K562 (cell line): Measurements from ENCODE around the gene MYO9A. TPM values are rescaled to one million over a fixed set of nuclear protein-coding genes. Genes with fewer than 3 reads are reported as not detected.

Source experiments
- ATAC-seq: fragments of 200-7000 bp; cut with Tn5 transposase; 3 replicates; pipeline ENCODE4 v1.9.1; 2020; ENCODE audit warnings: moderate library complexity
- Bru-seq: library from RNA; stranded (reverse); fragments of 400-500 nt; gene quantifications from one replicate; lab custom pipeline; 2021; lab: Mats Ljungman, UMichigan
- BruChase-seq, 2 experiments: library from RNA; stranded (reverse); fragments of 400-500 nt; gene quantifications; one replicate each; lab custom pipeline; 2021; lab: Mats Ljungman, UMichigan
- BruUV-seq: library from RNA; stranded (reverse); fragments of 400-500 nt; replicated peaks from 2 replicates; lab custom pipeline; 2021; lab: Mats Ljungman, UMichigan
- CTCF ChIA-PET: fragments of 300-600 bp; formaldehyde crosslinking; extraction: SDS; loops from one replicate; lab custom pipeline; 2021; ENCODE audit warnings: low intra/inter-chr PET ratio; lab: Yijun Ruan, JAX
- POLR2A ChIA-PET: fragments of 300-600, 350-650 bp; sonication (Branson Sonifier 250); formaldehyde crosslinking; extraction: SDS; loops from one replicate; lab custom pipeline; 2021; ENCODE audit warnings: antibody characterized with exemption, inconsistent platforms; lab: Yijun Ruan, JAX
- DNase-seq, 4 experiments: peaks; one replicate each; pipeline versions ENCODE4 v3.0.0 to v3.0.0-alpha.2; 2011 to 2018; ENCODE audit warnings: low spot score in 3 of 4, mixed read lengths in 3 of 4; ENCODE audit errors: extremely low read depth in 1 of 4
- FAIRE-seq: peaks from 2 replicates; lab custom pipeline; 2011; peaks lifted over from hg19 to GRCh38; lab: Jason Lieb, UNC
- H2AFZ ChIP-seq: 2 replicates; pipeline ENCODE4 v1.6.0; 2011; ENCODE audit warnings: low read depth, low read length, control low read depth, inconsistent platforms
- H3K27ac ChIP-seq: fragments of 200-600 bp; 3 replicates; pipeline ENCODE4 v1.8.0; 2011; ENCODE audit warnings: low read depth, mild to moderate bottlenecking, control low read depth, inconsistent platforms, low read length, moderate library complexity, mixed read lengths; ENCODE audit errors: extremely low read depth
- H3K27me3 ChIP-seq, 2 experiments: fragments of 300-600 bp in 1 of 2; 2 replicates in 1 of 2; 3 replicates in 1 of 2; pipeline versions ENCODE4 v1.6.0 to v1.8.0; 2011; ENCODE audit warnings: inconsistent platforms in 2 of 2, low read length in 2 of 2, mild to moderate bottlenecking in 1 of 2, mixed read lengths in 1 of 2, moderate library complexity in 1 of 2; ENCODE audit not compliant: control insufficient read depth in 2 of 2, insufficient read depth in 2 of 2
- H3K36me3 ChIP-seq: fragments of 300-600 bp; 3 replicates; pipeline ENCODE4 v1.8.0; 2011; ENCODE audit warnings: mild to moderate bottlenecking, low read length, inconsistent platforms; ENCODE audit not compliant: control insufficient read depth, insufficient read depth
- H3K4me1 ChIP-seq, 2 experiments: fragments of 200-600 bp in 1 of 2; replicated peaks in 1 of 2; 2 replicates in 1 of 2; 3 replicates in 1 of 2; pipeline versions ENCODE4 v1.5.1 to v1.8.0; 2011; ENCODE audit warnings: inconsistent platforms in 2 of 2, low read length in 2 of 2, mild to moderate bottlenecking in 1 of 2, mixed read lengths in 1 of 2, moderate library complexity in 1 of 2; ENCODE audit not compliant: control insufficient read depth in 2 of 2, insufficient read depth in 2 of 2
- H3K4me2 ChIP-seq: 2 replicates; pipeline ENCODE4 v1.6.1; 2011; ENCODE audit warnings: low read length, control low read depth, inconsistent platforms, mixed read lengths; ENCODE audit not compliant: insufficient read depth
- H3K4me3 ChIP-seq: fragments of 200-600 bp; sonication (generic), shearing (Covaris generic); 2 replicates; pipeline ENCODE4 v1.5.1; 2016; ENCODE audit warnings: control low read depth, inconsistent platforms
- H3K79me2 ChIP-seq: fragments of 200-600 bp; 3 replicates; pipeline ENCODE4 v1.8.0; 2011; ENCODE audit warnings: low read length, inconsistent platforms; ENCODE audit not compliant: control insufficient read depth, insufficient read depth
- H3K9ac ChIP-seq, 2 experiments: 2 replicates each; pipeline versions ENCODE4 v1.6.0 to v1.6.1; 2011; ENCODE audit warnings: low read depth in 2 of 2, low read length in 2 of 2, control low read depth in 1 of 2, inconsistent platforms in 1 of 2, mild to moderate bottlenecking in 1 of 2, mixed read lengths in 1 of 2; ENCODE audit not compliant: insufficient read depth in 1 of 2
- H3K9me1 ChIP-seq: one replicate; pipeline ENCODE4 v1.6.0; 2011; ENCODE audit warnings: inconsistent platforms, mild to moderate bottlenecking, low read length, moderate library complexity; ENCODE audit not compliant: control insufficient read depth, insufficient read depth
- H3K9me3 ChIP-seq: replicated peaks from 2 replicates; pipeline ENCODE4 v1.5.1; 2011; ENCODE audit warnings: low read depth, low read length, inconsistent platforms; ENCODE audit not compliant: control insufficient read depth, insufficient read depth
- H4K20me1 ChIP-seq: replicated peaks from 2 replicates; pipeline ENCODE4 v1.6.1; 2011; ENCODE audit warnings: low read length, inconsistent platforms, mixed read lengths; ENCODE audit not compliant: control insufficient read depth, insufficient read depth
- FIP1L1 ChIP-seq: fragments of 200-400 bp; formaldehyde crosslinking; IDR thresholded peaks from 2 replicates; pipeline ENCODE4 v1.6.1; 2018; ENCODE audit warnings: mild to moderate bottlenecking, low read depth, low read length; ENCODE audit not compliant: poor library complexity, severe bottlenecking
- HEY1 ChIP-seq: fragments of 250-450 bp; sonication (Bioruptor Pico); IDR thresholded peaks from 2 replicates; pipeline ENCODE4 v1.5.0; 2020; ENCODE audit warnings: mild to moderate bottlenecking, moderate library complexity, borderline replicate concordance
- KLF16 ChIP-seq: IDR thresholded peaks from 2 replicates; pipeline ENCODE4 v1.6.1; 2016; ENCODE audit warnings: antibody characterized with exemption
- MXI1 ChIP-seq: IDR thresholded peaks from 2 replicates; pipeline ENCODE4 v1.6.1; 2011; ENCODE audit warnings: low read depth, mild to moderate bottlenecking, improper control_type of control experiment, low read length
- TGIF2 ChIP-seq: sonication (generic); formaldehyde crosslinking; IDR thresholded peaks from 2 replicates; pipeline ENCODE4 v1.8.1; 2022; ENCODE audit warnings: mild to moderate bottlenecking, missing genetic modification reagents, moderate library complexity
- XRCC5 ChIP-seq: fragments of 200-400 bp; formaldehyde crosslinking; IDR thresholded peaks from 2 replicates; pipeline ENCODE4 v1.6.1; 2017; ENCODE audit warnings: low read depth, mild to moderate bottlenecking, low read length
- ZC3H11A ChIP-seq: IDR thresholded peaks from 2 replicates; pipeline ENCODE4 v1.6.1; 2012; ENCODE audit warnings: low read depth, low read length, improper control_type of control experiment
- WGBS: fragments of 100-300 bp; shearing (Covaris generic); methylation state at CpG from one replicate; pipeline ENCODE4 v1.1.6; 2016; ENCODE audit warnings: low coverage, mixed read lengths; ENCODE audit not compliant: insufficient coverage; ENCODE audit errors: missing lambda C conversion rate; 5-methylcytosine and 5-hydroxymethylcytosine counted together
- in situ Hi-C: fragments of 300-500 bp; cut with MboI; formaldehyde crosslinking; loops from 4 replicates; pipeline ENCODE4 v1.15.0; 2018; ENCODE audit warnings: inconsistent platforms, mixed read lengths
- intact Hi-C: fragments of 100-400 bp; cut with micrococcal nuclease; formaldehyde crosslinking; loops from 2 replicates; pipeline ENCODE4 v1.14.2; 2022
- long read RNA-seq, 3 experiments: library from polyadenylated mRNA in 2 of 3; library from RNA in 1 of 3; unstranded in 2 of 3; stranded (forward) in 1 of 3; transcript quantifications; one replicate each; pipeline ENCODE4 v2.0.0, GENCODE V29; 2019 to 2022
- polyA minus RNA-seq, 3 experiments: library from RNA; depleted of rRNA, polyadenylated mRNA; stranded (reverse); fragments of >200 nt; gene quantifications; 2 replicates each; pipeline ENCODE4 v1.2.3, GENCODE V29; 2011
- polyA plus RNA-seq, 8 experiments: library from polyadenylated mRNA; depleted of rRNA in 4 of 8; stranded (reverse) in 5 of 8; unstranded in 3 of 8; fragments of >200 nt; fragmentation: Nextera tagmentation in 2 of 8; fragmentation: Illumina TruSeq in 1 of 8; extraction: Ambion mirVana in 2 of 8; extraction: Trizol in 1 of 8; gene quantifications; 2 replicates each; pipeline versions ENCODE4 v1.2.1 to v1.2.3, GENCODE V29; 2011 to 2014; ENCODE audit warnings: inconsistent platforms in 1 of 8, missing spikeins in 1 of 8
- total RNA-seq, 7 experiments: library from RNA; depleted of rRNA in 6 of 7; stranded (reverse); fragments of >200 nt in 6 of 7; fragmentation: Illumina TruSeq in 2 of 7; extraction: Trizol in 2 of 7; gene quantifications; 2 replicates each; pipeline versions ENCODE4 v1.2.1 to v1.2.3, GENCODE V29; 2011 to 2021; ENCODE audit warnings: low replicate concordance in 1 of 7
- TF ChIP-seq, protein P1 (sequence below): fragments of 250-450 bp; sonication (Bioruptor Pico); IDR thresholded peaks from 2 replicates; pipeline ENCODE4 v1.4.0; 2020
- TF ChIP-seq, protein P2 (sequence below): sonication (generic); formaldehyde crosslinking; IDR thresholded peaks from 2 replicates; pipeline ENCODE4 v1.8.0; 2022; ENCODE audit warnings: mild to moderate bottlenecking, missing genetic modification reagents

The MYO9A gene, protein sequence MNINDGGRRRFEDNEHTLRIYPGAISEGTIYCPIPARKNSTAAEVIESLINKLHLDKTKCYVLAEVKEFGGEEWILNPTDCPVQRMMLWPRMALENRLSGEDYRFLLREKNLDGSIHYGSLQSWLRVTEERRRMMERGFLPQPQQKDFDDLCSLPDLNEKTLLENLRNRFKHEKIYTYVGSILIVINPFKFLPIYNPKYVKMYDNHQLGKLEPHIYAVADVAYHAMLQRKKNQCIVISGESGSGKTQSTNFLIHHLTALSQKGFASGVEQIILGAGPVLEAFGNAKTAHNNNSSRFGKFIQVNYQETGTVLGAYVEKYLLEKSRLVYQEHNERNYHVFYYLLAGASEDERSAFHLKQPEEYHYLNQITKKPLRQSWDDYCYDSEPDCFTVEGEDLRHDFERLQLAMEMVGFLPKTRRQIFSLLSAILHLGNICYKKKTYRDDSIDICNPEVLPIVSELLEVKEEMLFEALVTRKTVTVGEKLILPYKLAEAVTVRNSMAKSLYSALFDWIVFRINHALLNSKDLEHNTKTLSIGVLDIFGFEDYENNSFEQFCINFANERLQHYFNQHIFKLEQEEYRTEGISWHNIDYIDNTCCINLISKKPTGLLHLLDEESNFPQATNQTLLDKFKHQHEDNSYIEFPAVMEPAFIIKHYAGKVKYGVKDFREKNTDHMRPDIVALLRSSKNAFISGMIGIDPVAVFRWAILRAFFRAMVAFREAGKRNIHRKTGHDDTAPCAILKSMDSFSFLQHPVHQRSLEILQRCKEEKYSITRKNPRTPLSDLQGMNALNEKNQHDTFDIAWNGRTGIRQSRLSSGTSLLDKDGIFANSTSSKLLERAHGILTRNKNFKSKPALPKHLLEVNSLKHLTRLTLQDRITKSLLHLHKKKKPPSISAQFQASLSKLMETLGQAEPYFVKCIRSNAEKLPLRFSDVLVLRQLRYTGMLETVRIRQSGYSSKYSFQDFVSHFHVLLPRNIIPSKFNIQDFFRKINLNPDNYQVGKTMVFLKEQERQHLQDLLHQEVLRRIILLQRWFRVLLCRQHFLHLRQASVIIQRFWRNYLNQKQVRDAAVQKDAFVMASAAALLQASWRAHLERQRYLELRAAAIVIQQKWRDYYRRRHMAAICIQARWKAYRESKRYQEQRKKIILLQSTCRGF (N-terminal part only)
- total RNA-seq (2011; cell fraction: chromatin; rRNA removed; ENCODE audit: low replicate concordance): 14.4 and 52.9 TPM in 2 replicates
- 6.7 and 11.4 TPM in 2 replicates for total RNA-seq (2011; cell fraction: nucleolus; rRNA removed)
- total RNA-seq (2011; cell fraction: nucleoplasm; rRNA removed): 17.5 and 18.2 TPM in 2 replicates
- total RNA-seq (2014; rRNA removed): 5.4 and 7.1 TPM in 2 replicates
- 14.6 and 15.2 TPM in 2 replicates for total RNA-seq (2014; rRNA removed; fragmentation: Illumina TruSeq; extraction: Trizol)
- 11.4 and 15.4 TPM in 2 replicates for total RNA-seq (2015; rRNA removed; fragmentation: Illumina TruSeq; extraction: Trizol)
- total RNA-seq (2021): 9.4 and 10.6 TPM in 2 replicates
- 5.2 and 5.8 TPM in 2 replicates for polyA plus RNA-seq (2011; rRNA removed)
- polyA plus RNA-seq (2011; cell fraction: cytosol; rRNA removed): 3.0 and 5.4 TPM in 2 replicates
- 11.4 and 16.7 TPM in 2 replicates for polyA plus RNA-seq (2011; cell fraction: nucleus; rRNA removed)
- 3.5 and 3.8 TPM in 2 replicates for polyA plus RNA-seq (2012)
- polyA plus RNA-seq (2014; fragmentation: Illumina TruSeq; extraction: Trizol): 4.0 and 6.8 TPM in 2 replicates
- polyA plus RNA-seq (2014; fragmentation: Nextera tagmentation; extraction: Ambion mirVana): 1 to 10 TPM; 1.9 to 2.7 TPM
- polyA plus RNA-seq (2014; rRNA removed): 2.9 and 3.4 TPM in 2 replicates
- 46.9 and 48.5 TPM in 2 replicates for polyA minus RNA-seq (2011; rRNA and poly(A)+ RNA removed)
- polyA minus RNA-seq (2011; cell fraction: cytosol; rRNA and poly(A)+ RNA removed): 14.0 and 17.4 TPM in 2 replicates
- polyA minus RNA-seq (2011; cell fraction: nucleus; rRNA and poly(A)+ RNA removed): 18.4 and 42.0 TPM in 2 replicates
- Bru-seq, nascent RNA: percentile 55 among the genes with signal in this experiment
- percentile 58 among the genes with signal in this experiment for BruChase-seq, experiment 1, labeled RNA remaining after a 2-hour chase
- percentile 57 among the genes with signal in this experiment for BruChase-seq, experiment 2, labeled RNA remaining after a 6-hour chase
- long read RNA-seq, experiment 1, full-length matches to known transcripts: 1 of 12 reads
- long read RNA-seq, experiment 1, partial matches to known transcripts: 4 of 12 reads
- long read RNA-seq, experiment 1, other reads (novel, unspliced or antisense): 7 of 12 reads
- long read RNA-seq, experiment 2, partial matches to known transcripts: 1 of 3 reads
- long read RNA-seq, experiment 2, other reads (novel, unspliced or antisense): 2 of 3 reads
- long read RNA-seq, experiment 3, partial matches to known transcripts: 0 of 1 reads
- long read RNA-seq, experiment 3, other reads (novel, unspliced or antisense): 1 of 1 reads

DNA sequence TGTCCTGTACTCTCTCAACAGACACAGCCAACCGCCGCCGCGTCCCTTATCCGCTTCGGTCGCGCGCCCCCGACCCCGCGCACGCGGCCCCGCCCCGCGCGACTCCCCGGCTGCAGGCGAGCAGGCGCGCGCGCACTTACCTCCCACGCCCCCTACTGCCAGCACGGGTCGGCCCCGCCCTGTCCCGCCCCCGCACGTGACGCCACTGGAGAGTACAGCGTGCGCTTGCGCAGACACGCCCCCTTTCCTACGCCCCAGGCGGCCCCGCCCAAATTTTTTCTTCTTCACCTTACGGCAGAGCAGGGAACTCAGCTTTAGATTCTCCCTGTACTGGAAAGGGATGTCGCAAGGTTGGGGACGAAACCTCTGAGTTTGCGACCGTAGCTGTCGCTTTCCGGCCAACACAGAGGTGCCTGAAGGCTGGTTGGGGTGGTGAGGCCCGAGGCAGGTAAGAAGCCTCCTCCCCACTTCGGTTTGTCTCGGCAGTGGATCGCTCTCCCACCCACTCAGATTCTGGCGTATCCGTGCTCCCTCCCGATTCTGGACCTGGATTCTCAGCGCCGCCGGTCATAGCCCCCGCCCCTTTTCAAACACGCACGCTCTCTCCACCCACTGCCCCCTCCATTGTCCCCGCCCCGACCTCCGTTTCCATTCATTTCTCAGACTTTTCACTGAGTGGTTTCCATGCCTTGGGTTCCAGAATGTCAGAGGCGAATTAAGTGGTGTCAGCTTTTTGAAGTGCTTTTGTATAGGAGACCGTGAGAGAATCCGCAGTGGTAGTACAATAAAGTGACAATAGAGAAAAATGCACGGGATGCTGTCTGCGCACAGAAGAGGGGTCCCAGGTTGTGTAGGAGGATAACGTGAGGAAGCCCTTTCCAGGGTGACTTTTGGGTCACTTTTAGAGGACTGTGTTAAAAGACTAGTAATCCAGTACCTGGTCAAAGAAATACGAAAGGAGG lies at the start of gene MYO9A, which contains the start of gene SENP8:
Gene MYO9A (minus strand): TSS at position 134 of the 962 bp plus-strand sequence. CDS start 71,587 bp downstream, outside the sequence.
Gene SENP8 (plus strand): TSS at position 387 of the 962 bp plus-strand sequence. CDS start 21,221 bp downstream, outside the sequence.
- peak; percentile 83 for ATAC-seq
- H3K9me1 ChIP-seq: no peaks in the 10 kb centered on the region
- no peaks in the 10 kb centered on the region for H4K20me1 ChIP-seq
- no peaks in the 10 kb centered on the region for H3K36me3 ChIP-seq
- no peaks in the 10 kb centered on the region for H3K9me3 ChIP-seq
- FAIRE-seq: peak; percentile 96
- H2AFZ ChIP-seq: peak within 1 kb of the TSS; percentile 100
- H3K27me3 ChIP-seq: no peaks in the 10 kb centered on the region
- peak within 1 kb of the TSS; percentile 95 for H3K27ac ChIP-seq
- H3K4me1 ChIP-seq: peaks cover 5 to 17% of the 10 kb centered on the region in 2 experiments; a peak in 2 of 5 replicates
- H3K4me3 ChIP-seq: peak within 1 kb of the TSS; percentile 60
- under 1% methylated on average over 60 of the region's 69 CpGs for WGBS
- ChIA-PET CTCF (no interaction called here), POLR2A (interaction anchor here (0.6 to 0.9 kb wide), 4 partner anchors 9 to 1183 kb away, joined by 3 read pairs; no protein-coding TSS in a partner anchor)
- H3K4me2 ChIP-seq: peak within 1 kb of the TSS; percentile 94
- BruUV-seq: TSS peak; percentile 77
- H3K9ac ChIP-seq: peak within 1 kb of the TSS; percentile 95 to 100
- peak; percentile 97 to 98 (median 98) for DNase-seq
- intact Hi-C loops (no loop called here), in situ Hi-C loops (no loop called here)
- peaks cover 19% of the 10 kb centered on the region for H3K79me2 ChIP-seq
- TF ChIP-seq, protein P1, sequence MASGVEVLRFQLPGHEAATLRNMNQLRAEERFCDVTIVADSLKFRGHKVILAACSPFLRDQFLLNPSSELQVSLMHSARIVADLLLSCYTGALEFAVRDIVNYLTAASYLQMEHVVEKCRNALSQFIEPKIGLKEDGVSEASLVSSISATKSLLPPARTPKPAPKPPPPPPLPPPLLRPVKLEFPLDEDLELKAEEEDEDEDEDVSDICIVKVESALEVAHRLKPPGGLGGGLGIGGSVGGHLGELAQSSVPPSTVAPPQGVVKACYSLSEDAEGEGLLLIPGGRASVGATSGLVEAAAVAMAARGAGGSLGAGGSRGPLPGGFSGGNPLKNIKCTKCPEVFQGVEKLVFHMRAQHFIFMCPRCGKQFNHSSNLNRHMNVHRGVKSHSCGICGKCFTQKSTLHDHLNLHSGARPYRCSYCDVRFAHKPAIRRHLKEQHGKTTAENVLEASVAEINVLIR (CRISPR knock-in tag): no peak
- TF ChIP-seq ZC3H11A (no peak), KLF16 (no peak), TGIF2 (CRISPR knock-in tag) (no peak), XRCC5 (no peak), FIP1L1 (no peak), MXI1 (0 out of 2 replicates have a peak, but pooled peaks have one; percentile 31), HEY1 (CRISPR knock-in tag) (no peak)
- TF ChIP-seq, protein P2, sequence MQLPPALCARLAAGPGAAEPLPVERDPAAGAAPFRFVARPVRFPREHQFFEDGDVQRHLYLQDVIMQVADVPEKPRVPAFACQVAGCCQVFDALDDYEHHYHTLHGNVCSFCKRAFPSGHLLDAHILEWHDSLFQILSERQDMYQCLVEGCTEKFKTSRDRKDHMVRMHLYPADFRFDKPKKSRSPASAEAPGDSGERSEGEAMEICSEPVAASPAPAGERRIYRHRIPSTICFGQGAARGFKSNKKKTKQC (CRISPR knock-in tag): no peak
